Measurements from ENCODE around the gene EEPD1. TPM values are rescaled to one million over a fixed set of nuclear protein-coding genes. Genes with fewer than 3 reads are reported as not detected.

The EEPD1 gene
- total and polyA plus RNA-seq, 9 donors, result 5.6 to 16.6 (median 11.5) TPM

- DNase-seq, result no peak
- Histone ChIP-seq H3K27me3 (no peaks in the 10 kb centered on the region), H3K4me3 (no peak overlapping the region), H3K4me1 (ENCODE audit: insufficient read depth) (peaks cover 2% of the 10 kb centered on the region), H3K36me3 (no peaks in the 10 kb centered on the region), H3K27ac (no peak overlapping the region), H3K9me3 (no peaks in the 10 kb centered on the region)
- TF ChIP-seq, protein P1, sequence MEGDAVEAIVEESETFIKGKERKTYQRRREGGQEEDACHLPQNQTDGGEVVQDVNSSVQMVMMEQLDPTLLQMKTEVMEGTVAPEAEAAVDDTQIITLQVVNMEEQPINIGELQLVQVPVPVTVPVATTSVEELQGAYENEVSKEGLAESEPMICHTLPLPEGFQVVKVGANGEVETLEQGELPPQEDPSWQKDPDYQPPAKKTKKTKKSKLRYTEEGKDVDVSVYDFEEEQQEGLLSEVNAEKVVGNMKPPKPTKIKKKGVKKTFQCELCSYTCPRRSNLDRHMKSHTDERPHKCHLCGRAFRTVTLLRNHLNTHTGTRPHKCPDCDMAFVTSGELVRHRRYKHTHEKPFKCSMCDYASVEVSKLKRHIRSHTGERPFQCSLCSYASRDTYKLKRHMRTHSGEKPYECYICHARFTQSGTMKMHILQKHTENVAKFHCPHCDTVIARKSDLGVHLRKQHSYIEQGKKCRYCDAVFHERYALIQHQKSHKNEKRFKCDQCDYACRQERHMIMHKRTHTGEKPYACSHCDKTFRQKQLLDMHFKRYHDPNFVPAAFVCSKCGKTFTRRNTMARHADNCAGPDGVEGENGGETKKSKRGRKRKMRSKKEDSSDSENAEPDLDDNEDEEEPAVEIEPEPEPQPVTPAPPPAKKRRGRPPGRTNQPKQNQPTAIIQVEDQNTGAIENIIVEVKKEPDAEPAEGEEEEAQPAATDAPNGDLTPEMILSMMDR (IDR thresholded peaks at IDR 0.05), result no peak
- TF ChIP-seq POLR2A (IDR thresholded peaks at IDR 0.05), result no peak
- no peak for TF ChIP-seq EP300 (IDR thresholded peaks at IDR 0.05)
- intact Hi-C loops (cut with DNase I), result no loop called here
- 79 to 83% (median 83%) methylated on average over 5 of the region's 5 CpGs for WGBS, 3 donors
These were observed 64.9 kb downstream of the EEPD1 start for GRCh38 chr7:36217961-36218284.

- Histone ChIP-seq H3K27ac (no peak overlapping the region), H3K9me3 (no peaks in the 10 kb centered on the region), H3K36me3 (no peaks in the 10 kb centered on the region), H3K4me3 (no peak overlapping the region), H3K27me3 (no peaks in the 10 kb centered on the region), H3K4me1 (ENCODE audit: insufficient read depth) (peaks cover 2% of the 10 kb centered on the region)
- intact Hi-C loops (cut with DNase I), result no loop called here
- WGBS, 3 donors, result 97 to 98% (median 98%) methylated on average over 1 of the region's 1 CpG
- no peak for DNase-seq
- TF ChIP-seq POLR2A (IDR thresholded peaks at IDR 0.05) (no peak), EP300 (IDR thresholded peaks at IDR 0.05) (no peak)
- TF ChIP-seq, protein P1 (IDR thresholded peaks at IDR 0.05), result no peak
These were observed 66.4 kb downstream of the EEPD1 start for GRCh38 chr7:36219429-36219828.

DNA sequence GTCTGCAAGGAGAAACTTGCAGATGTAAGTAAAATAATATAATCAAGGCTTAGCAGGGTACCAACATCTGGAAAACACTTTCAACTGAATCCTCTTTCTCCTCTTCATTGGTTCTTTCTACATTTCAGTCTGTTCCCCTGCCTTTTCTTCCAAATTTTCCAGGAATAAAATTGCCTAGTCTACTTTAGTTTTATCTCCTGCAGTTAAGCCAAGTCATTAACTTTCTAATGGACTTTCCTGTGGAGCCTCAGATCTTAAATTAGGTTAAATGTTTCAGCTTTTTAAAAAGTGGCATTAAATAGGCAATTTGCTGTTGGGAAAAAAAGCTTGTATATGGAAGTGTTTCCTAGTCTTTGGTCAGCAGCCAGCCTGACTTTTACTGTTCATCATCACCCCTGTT, 70.8 kb downstream of the EEPD1 start:
- intact Hi-C loops (cut with DNase I), result no loop called here
- TF ChIP-seq POLR2A (IDR thresholded peaks at IDR 0.05) (no peak), EP300 (IDR thresholded peaks at IDR 0.05) (no peak)
- TF ChIP-seq, protein P1 (IDR thresholded peaks at IDR 0.05), result no peak
- H3K9me3 ChIP-seq, result no peaks in the 10 kb centered on the region

GRCh38 chr7:36224934-36225858, 72.1 kb downstream of the EEPD1 start:
- H3K27ac ChIP-seq, result peak overlapping the region in 1 of 2 donors; percentile 16
- DNase-seq, result no peak
- no peak overlapping the region for H3K4me3 ChIP-seq
- H3K4me1 ChIP-seq (ENCODE audit: insufficient read depth), result peaks cover 8% of the 10 kb centered on the region
- no peaks in the 10 kb centered on the region for H3K36me3 ChIP-seq
- intact Hi-C loops (cut with DNase I), result no loop called here
- no peaks in the 10 kb centered on the region for H3K9me3 ChIP-seq
- no peaks in the 10 kb centered on the region for H3K27me3 ChIP-seq
- TF ChIP-seq, protein P1 (IDR thresholded peaks at IDR 0.05), result no peak
- TF ChIP-seq EP300 (IDR thresholded peaks at IDR 0.05) (no peak), POLR2A (IDR thresholded peaks at IDR 0.05) (no peak)
- WGBS, 3 donors, result 36 to 39% (median 39%) methylated on average over 16 of the region's 16 CpGs

More for the DNA sequence above, 70.8 kb downstream of the EEPD1 start:
- no peak for DNase-seq
- Histone ChIP-seq H3K27ac (no peak overlapping the region), H3K36me3 (no peaks in the 10 kb centered on the region), H3K4me1 (ENCODE audit: insufficient read depth) (peaks cover 8% of the 10 kb centered on the region), H3K27me3 (no peaks in the 10 kb centered on the region), H3K4me3 (no peak overlapping the region)

Measured in ovary (tissue), 9 donors.